ENCODE data around the gene TMEM81.

Gene TMEM81

DNA sequence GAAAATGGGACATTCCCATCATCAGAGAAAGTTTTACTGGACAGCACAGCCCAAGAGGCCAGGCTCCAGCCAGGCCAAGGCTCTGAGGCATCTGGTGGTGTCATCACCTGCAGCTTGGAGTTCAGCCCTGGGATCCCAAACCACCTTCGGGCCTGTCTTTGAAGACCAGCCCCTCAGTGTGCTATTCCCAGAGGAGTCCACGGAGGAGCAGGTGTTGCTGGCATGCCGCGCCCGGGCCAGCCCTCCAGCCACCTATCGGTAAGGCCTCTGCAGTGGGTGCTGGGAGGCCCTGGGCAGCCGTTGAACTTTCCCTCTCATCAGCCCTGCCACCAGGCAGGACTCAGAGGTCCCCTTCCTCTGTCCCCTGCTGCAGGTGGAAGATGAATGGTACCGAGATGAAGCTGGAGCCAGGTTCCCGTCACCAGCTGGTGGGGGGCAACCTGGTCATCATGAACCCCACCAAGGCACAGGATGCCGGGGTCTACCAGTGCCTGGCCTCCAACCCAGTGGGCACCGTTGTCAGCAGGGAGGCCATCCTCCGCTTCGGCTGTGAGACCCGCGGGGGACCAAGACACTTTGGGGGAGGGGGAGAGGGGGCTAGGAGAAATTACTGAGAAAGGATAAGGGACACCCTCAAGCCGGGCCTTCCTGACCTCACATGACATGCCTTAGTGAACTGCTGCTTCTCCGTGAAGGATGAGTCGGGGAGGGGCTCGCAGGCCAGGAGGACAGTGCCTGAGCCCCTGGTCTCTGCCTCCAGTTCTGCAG lies 26.3 kb downstream of the TMEM81 start:
- no peak for DNase-seq

DNA sequence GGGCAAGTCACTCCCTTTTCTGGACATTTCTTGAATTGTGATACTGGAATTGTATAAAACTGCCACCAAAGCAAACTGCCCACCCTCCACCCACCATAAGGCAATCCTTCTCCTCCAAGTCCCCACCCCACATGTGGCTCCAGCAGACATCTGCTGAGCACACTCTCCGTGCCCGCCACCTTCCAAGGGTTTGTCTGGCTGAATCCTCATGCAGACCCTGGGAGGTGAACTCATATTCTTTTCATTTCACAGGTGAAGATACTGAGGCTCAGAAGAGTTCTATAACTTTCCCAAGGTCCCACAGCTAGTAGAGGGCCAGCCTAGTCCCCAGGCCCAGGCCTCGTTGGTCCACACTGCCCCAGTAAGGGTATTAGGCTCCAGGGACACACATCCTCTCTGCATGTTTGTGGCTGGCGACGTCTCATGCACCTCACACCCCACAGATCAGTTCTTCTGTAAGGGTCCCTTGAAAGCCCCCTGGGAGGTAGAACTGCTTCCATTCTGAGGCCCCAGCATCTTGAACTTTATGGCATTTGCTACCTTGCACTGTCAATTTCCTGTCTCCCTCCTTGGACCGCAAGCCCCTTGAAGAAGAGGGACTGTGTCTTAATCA lies 27.2 kb downstream of the TMEM81 start:
- DNase-seq: no peak

DNA sequence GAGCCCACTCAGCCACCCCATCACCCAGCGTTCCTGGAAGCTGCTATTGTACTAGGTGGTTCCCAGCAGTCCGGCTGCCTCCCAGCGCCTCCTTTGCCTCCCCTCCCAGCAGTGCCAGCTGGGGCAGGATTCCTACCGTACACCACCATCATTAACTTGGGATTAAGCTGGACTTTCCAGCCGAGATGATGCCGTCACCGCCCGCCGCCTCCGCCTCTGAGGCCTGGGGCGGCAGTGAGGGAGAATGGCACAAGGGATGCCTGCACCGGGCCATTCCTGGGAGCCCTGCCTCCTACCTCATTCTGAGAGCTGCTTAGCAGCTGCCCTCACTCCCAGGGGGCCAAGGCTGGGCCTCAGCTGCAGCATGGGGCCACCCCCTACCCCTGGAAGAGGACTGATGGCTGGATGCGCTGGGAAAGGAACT lies 28.1 kb downstream of the TMEM81 start:
- no peak for DNase-seq

DNA sequence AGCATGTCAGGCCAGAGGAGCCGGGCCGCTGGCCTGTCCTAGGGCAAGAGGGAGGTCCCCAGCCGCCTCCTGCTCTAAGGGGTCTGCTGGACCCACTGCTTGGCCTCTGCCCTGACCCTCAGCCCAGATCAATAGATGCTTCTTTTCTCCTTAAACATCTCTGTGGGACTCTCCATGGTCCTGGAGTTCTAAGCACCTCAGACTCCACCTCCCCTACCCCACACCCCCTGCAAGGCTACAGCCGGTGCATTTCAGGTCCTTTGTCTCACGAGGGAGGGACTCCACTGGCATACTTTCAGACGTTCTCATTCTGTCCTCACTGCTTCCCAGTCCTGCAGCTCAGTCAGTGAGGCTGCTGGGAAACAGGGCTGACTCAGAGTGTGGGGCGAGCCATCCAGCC lies 30.2 kb downstream of the TMEM81 start:
- DNase-seq: no peak

DNA sequence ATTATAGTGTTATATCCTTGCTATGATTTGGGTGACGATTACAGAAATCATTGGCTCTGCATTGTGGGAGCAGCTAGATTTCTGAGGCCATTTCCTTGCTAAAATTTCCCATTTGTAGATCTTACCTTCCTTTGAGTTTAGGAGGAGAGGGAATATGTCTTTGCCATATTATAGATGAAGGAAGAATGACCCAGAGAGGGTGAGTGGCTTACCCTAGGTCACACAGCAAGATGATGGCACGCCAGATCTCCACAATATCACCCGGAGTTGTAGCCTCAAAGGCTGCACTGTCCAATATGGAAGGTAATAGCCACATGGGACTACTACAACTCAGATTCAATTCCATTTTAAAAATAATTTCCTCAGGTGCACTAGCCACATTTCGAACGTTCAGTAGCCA lies 31.0 kb downstream of the TMEM81 start:
- no peak for DNase-seq

GRCh38 chr1:205052690-205053089 lies 31.6 kb downstream of the TMEM81 start:
- DNase-seq: no peak

DNA sequence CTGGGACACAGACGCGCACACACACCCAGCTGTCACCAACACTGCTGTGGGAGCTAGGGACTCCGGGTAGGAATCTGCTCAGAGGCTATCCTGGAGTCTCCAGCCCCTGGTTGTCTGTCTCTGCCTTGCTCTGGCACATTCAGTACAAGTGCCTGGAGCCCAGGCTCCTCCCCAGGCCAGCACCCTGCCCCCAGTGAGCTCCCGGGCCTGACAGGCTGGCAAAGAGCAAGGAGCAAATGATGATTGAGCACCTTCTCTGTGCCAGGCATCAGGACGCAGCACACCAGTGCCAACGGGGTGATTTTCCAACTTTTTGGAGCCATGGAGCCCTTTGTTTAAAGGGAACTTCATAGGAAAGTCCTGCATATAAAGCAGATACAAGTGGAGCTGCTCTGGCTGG lies 34.8 kb downstream of the TMEM81 start:
- DNase-seq: no peak

GRCh38 chr1:205048382-205048781 lies 35.9 kb downstream of the TMEM81 start:
- DNase-seq: no peak

- DNase-seq: no peak
These were observed 36.5 kb downstream of the TMEM81 start for GRCh38 chr1:205047764-205048231.

- DNase-seq: no peak
These were observed 37.4 kb downstream of the TMEM81 start for GRCh38 chr1:205046870-205047269.

DNA sequence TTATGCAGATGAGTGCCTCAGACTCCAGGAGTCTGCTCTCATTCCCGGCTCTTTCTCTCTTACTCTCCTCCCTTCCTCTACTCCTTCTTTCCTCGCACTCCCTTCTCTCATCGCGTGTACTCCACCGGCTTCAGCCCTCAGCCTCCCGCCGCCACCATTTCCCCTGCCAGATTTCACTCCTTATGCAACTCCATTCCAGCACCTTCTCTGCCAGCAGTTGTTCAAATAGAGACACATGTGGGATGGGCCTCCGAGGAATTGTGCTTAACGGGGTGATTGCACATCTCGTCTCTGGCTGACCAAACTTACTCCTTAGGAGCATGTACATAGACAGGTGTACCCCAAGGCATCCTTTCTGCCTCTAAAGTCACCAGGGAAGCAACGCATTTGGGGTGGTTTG lies 39.1 kb downstream of the TMEM81 start:
- DNase-seq: no peak

GRCh38 chr1:205044741-205045140 lies 39.5 kb downstream of the TMEM81 start:
- DNase-seq: no peak

DNA sequence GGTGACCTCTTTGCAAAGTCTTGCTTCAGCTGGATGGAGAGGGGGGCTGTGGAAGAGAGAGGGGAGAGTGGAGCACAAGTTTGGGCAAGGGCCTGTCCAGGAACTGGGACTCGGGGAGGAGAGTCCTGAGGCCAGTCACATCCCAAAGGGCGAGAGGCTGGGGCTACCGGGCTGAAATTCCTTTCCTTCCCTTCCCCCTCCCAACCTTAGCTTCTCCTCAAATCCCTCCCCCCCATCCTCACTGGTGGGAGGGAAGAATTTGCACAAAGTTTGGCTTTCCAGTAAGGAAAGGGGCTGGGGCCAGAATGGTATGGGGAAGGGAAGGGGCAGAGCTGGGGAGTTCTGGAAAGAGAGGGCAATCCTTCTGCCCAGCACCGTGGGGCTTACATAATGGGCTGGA lies 40.4 kb downstream of the TMEM81 start:
- no peak for DNase-seq

DNA sequence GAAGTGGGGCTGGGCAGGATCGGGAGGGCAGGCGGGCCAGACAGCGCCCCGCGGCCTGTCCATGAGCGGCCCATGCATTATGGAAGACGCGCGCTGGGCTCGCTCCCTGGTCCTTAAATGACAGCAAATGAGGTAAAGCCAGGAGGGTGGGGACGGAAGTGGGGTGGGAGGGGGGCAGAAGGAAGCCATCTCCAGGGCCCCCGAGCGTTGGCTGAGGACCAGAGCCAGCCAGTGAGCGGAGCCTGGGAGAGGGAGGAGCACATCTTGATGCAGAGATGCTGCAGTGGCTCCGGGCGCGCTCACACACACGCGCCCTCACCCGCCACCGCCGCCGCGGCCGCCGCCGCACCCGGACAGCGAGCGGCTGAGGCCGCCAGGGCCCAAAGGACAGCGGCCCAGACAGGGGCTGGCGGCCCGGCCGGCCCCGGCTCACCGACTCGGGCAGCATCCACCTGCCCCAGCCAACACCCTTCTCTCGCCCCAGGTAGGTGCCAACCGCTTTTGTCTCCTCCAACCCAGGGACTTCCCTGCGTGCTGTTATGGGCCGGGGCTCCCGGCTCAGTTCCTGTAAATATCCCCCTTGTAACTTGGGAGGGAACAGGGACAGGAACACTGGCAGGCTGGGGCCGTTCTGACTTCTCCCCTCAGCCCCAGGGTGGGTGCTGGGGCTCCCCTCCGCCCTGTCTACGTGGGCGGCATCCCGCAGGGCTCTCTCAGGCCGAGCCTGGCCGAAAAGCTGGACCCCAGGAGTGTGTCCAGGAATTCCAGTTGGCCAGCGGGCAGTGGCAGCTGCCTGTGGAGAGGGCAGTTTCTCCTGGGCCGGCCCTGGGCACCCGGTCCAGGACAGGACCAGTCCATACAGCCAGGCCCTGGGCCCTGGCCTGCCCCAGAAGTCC lies 41.1 kb downstream of the TMEM81 start, which contains the start of gene CNTN2:
Gene CNTN2, plus strand, starts transcription at position 302 of the 896 bp plus-strand sequence. CDS start 9,974 bp downstream, outside the sequence.
- no peak for DNase-seq

DNA sequence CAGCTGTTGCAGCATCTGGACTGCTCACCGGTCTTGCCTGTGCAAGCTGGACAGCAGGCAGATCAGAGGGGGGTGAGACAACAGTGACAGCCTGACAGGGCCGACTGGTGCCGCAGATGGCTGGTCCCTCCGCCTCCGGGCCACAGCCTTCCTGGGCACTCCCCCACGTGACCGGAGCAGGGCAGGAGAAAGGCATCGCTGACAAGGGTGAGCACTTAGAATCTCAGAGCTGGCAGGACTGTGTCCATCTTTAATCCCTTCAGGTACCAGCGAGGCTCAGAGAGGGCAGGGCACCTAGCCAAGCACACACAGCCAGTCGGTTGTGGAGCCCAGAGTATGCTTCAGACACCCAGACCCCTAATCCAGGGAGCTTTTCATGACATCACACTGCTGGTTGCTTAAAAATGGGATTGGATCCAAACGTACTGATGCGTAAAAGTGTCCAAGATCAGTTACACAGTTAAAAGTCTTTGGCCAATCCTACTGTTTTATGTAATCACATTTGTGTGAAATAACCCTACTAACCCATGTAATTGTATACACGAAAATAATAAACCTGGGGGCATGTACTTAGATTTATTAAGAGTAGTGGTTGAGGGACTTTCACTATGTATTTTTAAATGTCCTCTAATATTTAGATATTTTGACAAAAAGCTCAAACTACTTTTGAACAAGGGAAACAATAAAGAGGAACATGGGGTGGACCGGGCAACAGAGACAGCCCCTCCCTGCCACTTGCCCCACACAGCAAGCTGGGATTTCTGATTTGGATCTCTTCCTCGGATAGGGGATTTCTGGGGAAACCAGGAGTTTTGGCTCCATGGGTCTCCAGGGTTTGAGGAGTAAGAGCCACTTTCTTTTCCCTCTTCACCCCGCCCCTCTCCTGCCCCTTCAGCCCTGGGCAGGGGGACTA lies 42.0 kb downstream of the TMEM81 start:
- DNase-seq: no peak

DNA sequence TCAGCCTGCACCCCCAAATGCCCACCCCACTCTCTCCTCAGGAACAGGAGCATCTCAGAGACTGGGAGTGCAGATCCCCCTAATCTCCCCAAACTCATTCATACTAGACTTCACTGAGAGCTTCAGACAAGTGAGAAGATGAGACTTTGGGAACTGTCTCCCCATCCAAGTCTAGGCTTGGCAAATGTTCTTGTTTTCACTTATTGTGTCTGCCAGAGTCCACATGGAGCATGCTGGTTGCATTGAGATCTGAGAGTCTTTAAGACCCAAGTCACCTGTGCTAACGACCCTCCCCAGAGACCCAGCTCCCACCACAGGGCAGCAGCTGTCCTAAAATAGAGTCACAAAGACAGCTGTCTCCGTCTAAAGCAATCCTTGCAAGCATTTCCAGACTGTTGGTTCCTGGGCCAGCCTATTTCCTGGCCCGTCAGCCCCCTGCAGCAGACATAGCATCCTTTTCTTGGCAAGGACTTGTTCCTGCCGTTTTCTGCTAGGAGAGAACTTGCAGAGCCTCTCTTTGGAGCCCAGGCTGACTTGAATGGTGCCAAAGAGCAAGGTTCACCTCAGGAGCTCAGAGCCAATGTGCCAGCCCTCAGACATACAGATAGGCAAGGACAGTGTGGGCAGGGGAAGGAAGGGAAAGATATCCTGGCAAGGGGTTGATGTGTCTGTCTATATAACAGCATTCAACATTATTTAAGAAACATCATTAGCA lies 43.1 kb downstream of the TMEM81 start:
- no peak for DNase-seq

GRCh38 chr1:205038132-205038786 lies 46.0 kb downstream of the TMEM81 start:
- DNase-seq: no peak

DNA sequence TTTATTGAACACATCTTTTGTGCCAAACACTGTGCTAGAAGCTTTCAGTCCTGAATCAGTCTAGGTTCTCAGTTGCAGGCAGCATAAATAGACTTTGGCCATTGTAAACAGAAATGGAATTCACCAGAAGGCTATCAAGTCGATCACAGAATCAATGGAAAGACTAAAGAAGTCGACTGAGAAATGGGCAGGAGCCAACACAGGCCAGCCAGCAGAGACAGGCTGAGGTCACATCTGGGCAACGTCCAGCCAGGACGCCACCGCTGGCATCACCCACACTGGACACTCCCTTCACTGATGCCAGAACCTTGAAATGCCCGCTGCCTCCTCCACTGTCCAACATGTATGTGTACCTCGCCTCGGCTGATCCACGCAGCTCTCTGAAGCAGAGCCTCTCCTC lies 46.7 kb downstream of the TMEM81 start:
- no peak for DNase-seq

Data from activated effector memory CD4-positive, alpha-beta T cell treated with Interleukin-2 at 50 U/mL for 16 hours (primary cell).